ENCODE measurements around the gene DBF4. TPM values are rescaled to one million over a fixed set of nuclear protein-coding genes. Genes with fewer than 3 reads are reported as not detected.

Gene DBF4
- total and polyA plus RNA-seq, 10 of the 15 experiments (the other 5 are each of a cell fraction or from before 2014, with no cell fraction given): 29.3 to 89.8 (median 62.4) TPM

GRCh38 chr7:87895363-87895762 is 19.1 kb downstream of the DBF4 start (continued):
- no peak for TF ChIP-seq CBFB (IDR thresholded peaks at IDR 0.05; ENCODE audit: low read depth)

DNA sequence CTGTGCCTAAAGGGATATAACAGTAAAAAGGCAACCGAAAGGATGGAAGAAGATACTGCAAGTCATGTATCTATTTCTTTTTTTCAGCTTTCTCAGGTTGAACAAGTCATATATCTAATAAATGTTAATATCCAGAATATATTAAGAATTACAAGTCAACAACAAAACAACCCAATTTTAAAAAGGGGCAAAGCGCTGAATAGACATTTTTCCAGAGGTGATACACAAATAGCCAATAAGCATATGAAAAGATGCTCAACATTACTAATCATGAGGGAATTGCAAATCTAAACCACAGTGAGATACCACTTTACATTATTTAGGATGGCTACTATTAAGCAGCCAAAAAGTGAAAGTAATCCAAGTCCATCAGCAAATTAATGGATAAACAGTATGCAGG is 23.0 kb downstream of the DBF4 start:
- H3K36me3 ChIP-seq (ENCODE audit: control insufficient read depth in 2 of 2, insufficient read depth in 2 of 2, low read length in 1 of 2): peaks cover 4 to 16% of the 10 kb centered on the region in 2 experiments; a peak in 3 of 4 replicates

More for the DNA sequence above, 23.0 kb downstream of the DBF4 start:
- Histone ChIP-seq H3K27ac (ENCODE audit: control insufficient read depth, insufficient read depth) (no peak overlapping the region), H3K4me3 (no peak overlapping the region), H3K9me3 (replicated peaks; ENCODE audit: control insufficient read depth, insufficient read depth, low read length) (no peaks in the 10 kb centered on the region), H3K4me1 (ENCODE audit: control insufficient read depth, insufficient read depth, low read length) (no peaks in the 10 kb centered on the region), H2AFZ (ENCODE audit: control insufficient read depth, low read depth, low read length) (no peak overlapping the region), H4K20me1 (ENCODE audit: control insufficient read depth, insufficient read depth) (no peaks in the 10 kb centered on the region), H3K4me2 (ENCODE audit: control insufficient read depth, insufficient read depth) (no peak overlapping the region), H3K27me3 (replicated peaks in 1 of 2; ENCODE audit: control insufficient read depth in 2 of 2, insufficient read depth in 2 of 2, low read length in 1 of 2) (no peaks in the 10 kb centered on the region), H3K9ac (ENCODE audit: control insufficient read depth, insufficient read depth, low read length) (no peak overlapping the region), H3K79me2 (ENCODE audit: control insufficient read depth, insufficient read depth, low read length) (peaks cover 4% of the 10 kb centered on the region)
- POLR2A ChIA-PET: no interaction called here
- 100% methylated on average over 2 of the region's 2 CpGs for WGBS (ENCODE audit: insufficient coverage, insufficient replicate concordance, low lambda C conversion rate, missing lambda C conversion rate)
- CTCF ChIA-PET: no interaction called here
- SMC1A ChIA-PET (ENCODE audit: uncharacterized antibody, unreplicated experiment): interaction anchor here (0.8 to 1.7 kb wide), 2 partner anchors 12 to 213 kb away, joined by 3 read pairs; no protein-coding TSS in a partner anchor
- DNase-seq (ENCODE audit: low read depth, low spot score): no peak
- RAD21 ChIA-PET (ENCODE audit: unreplicated experiment): no interaction called here
- FAIRE-seq: no peak
- in situ Hi-C loops (cut with MboI) (no loop called here), intact Hi-C loops (cut with micrococcal nuclease; ENCODE audit: unreplicated experiment) (no loop called here)
- TF ChIP-seq RUNX3 (IDR thresholded peaks at IDR 0.05; ENCODE audit: low read length) (no peak), ATF7 (IDR thresholded peaks at IDR 0.05; ENCODE audit: low read depth) (no peak), RBBP5 (conservative IDR thresholded peaks at IDR 0.05) (no peak), CHD1 (IDR thresholded peaks at IDR 0.05; ENCODE audit: low read depth, low read length) (no peak), EGR1 (IDR thresholded peaks at IDR 0.05; ENCODE audit: borderline replicate concordance in 1 of 2, low read depth in 2 of 2, low read length in 2 of 2) (no peak), ZBTB11 (CRISPR knock-in tag; IDR thresholded peaks at IDR 0.05) (no peak), SMARCA5 (IDR thresholded peaks at IDR 0.05) (no peak), NR2C2 (IDR thresholded peaks at IDR 0.05; ENCODE audit: borderline replicate concordance, control insufficient read depth, insufficient read length, low read depth) (no peak), BACH1 (IDR thresholded peaks at IDR 0.05; ENCODE audit: borderline replicate concordance) (no peak), GATAD2B (conservative IDR thresholded peaks at IDR 0.05; ENCODE audit: low read depth) (no peak), BCL11A (IDR thresholded peaks at IDR 0.05; ENCODE audit: low read depth, low read length) (no peak), MTA3 (IDR thresholded peaks at IDR 0.05; ENCODE audit: borderline replicate concordance, low read length) (no peak)
- TF ChIP-seq, protein P1, sequence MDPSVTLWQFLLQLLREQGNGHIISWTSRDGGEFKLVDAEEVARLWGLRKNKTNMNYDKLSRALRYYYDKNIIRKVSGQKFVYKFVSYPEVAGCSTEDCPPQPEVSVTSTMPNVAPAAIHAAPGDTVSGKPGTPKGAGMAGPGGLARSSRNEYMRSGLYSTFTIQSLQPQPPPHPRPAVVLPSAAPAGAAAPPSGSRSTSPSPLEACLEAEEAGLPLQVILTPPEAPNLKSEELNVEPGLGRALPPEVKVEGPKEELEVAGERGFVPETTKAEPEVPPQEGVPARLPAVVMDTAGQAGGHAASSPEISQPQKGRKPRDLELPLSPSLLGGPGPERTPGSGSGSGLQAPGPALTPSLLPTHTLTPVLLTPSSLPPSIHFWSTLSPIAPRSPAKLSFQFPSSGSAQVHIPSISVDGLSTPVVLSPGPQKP (IDR thresholded peaks at IDR 0.05; ENCODE audit: low read depth, low read length): no peak
- no peak for ATAC-seq
- no TSS peak for BruUV-seq (replicated peaks)

All from GM12878 (cell line).